ENCODE data around the gene LCTL. TPM values are rescaled to one million over a fixed set of nuclear protein-coding genes. Genes with fewer than 3 reads are reported as not detected.

The LCTL gene
- total RNA-seq, 2 donors from 2014 or later = 0.51 to 0.77 TPM

DNA sequence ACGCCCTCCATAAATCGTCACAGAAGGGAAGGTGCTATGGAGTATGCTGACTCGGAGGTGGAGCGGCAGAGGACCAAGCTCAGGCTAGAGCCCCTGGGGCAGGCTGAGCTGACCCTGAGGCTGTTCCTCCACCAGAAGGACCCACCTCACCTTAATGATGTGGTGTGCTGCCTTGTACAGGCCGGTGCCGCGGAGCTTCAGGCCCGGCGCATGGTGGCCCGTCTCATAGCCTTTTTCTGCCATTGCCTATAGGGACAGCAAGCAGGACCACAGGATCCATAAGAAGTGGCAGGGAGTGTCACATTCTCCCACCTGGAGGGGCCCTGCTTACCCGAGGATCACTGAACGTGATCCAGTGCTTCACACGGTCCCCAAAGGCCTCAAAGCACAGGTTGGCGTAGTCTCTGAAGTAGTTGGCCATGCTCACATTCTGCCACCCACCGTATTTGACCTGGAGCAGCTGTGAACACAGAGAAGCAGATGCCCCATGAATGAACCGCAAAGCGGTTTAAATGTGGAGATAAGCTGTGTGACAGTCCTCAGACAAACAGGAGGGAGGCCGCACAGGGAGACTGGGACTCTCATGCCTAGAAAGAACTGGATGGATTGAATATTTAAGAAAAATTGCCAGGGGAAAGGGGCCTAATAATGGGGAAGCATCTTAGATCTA lies 4.8 kb downstream of the LCTL start:
- TF ChIP-seq, protein P1, sequence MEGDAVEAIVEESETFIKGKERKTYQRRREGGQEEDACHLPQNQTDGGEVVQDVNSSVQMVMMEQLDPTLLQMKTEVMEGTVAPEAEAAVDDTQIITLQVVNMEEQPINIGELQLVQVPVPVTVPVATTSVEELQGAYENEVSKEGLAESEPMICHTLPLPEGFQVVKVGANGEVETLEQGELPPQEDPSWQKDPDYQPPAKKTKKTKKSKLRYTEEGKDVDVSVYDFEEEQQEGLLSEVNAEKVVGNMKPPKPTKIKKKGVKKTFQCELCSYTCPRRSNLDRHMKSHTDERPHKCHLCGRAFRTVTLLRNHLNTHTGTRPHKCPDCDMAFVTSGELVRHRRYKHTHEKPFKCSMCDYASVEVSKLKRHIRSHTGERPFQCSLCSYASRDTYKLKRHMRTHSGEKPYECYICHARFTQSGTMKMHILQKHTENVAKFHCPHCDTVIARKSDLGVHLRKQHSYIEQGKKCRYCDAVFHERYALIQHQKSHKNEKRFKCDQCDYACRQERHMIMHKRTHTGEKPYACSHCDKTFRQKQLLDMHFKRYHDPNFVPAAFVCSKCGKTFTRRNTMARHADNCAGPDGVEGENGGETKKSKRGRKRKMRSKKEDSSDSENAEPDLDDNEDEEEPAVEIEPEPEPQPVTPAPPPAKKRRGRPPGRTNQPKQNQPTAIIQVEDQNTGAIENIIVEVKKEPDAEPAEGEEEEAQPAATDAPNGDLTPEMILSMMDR (conservative IDR thresholded peaks at IDR 0.05) = no peak
- no peaks in the 10 kb centered on the region for H3K9me3 Mint-ChIP-seq
- peaks cover 3% of the 10 kb centered on the region for H3K4me1 ChIP-seq (ENCODE audit: control insufficient read depth, insufficient read depth, low read length)
- no peak for DNase-seq
- no peak overlapping the region for H3K4me3 ChIP-seq (ENCODE audit: low read length)
- no peak overlapping the region for H3K4me3 Mint-ChIP-seq
- H3K27me3 ChIP-seq (ENCODE audit: control insufficient read depth, insufficient read depth, low read length, poor library complexity, severe bottlenecking) = no peaks in the 10 kb centered on the region
- H3K36me3 ChIP-seq (ENCODE audit: control insufficient read depth, insufficient read depth, low read length) = no peaks in the 10 kb centered on the region
- H3K9me3 ChIP-seq (ENCODE audit: control insufficient read depth, low read length) = peaks cover under 1% of the 10 kb centered on the region
- no peaks in the 10 kb centered on the region for H3K36me3 Mint-ChIP-seq (ENCODE audit: low read depth)
- H3K27ac Mint-ChIP-seq = no peak overlapping the region
- WGBS, 2 experiments (ENCODE audit: insufficient coverage in 1 of 2, insufficient read length in 1 of 2) = 93 to 99% methylated on average over 14 to 18 of the region's 18 CpGs
- H3K9ac ChIP-seq (ENCODE audit: extremely low read depth, low read length, poor library complexity, severe bottlenecking) = no peak overlapping the region
- no peak overlapping the region for H3K27ac ChIP-seq (ENCODE audit: low read depth, low read length)
- H3K4me1 Mint-ChIP-seq = peaks cover 2% of the 10 kb centered on the region
- H3K27me3 Mint-ChIP-seq (ENCODE audit: insufficient read depth) = no peaks in the 10 kb centered on the region

DNA sequence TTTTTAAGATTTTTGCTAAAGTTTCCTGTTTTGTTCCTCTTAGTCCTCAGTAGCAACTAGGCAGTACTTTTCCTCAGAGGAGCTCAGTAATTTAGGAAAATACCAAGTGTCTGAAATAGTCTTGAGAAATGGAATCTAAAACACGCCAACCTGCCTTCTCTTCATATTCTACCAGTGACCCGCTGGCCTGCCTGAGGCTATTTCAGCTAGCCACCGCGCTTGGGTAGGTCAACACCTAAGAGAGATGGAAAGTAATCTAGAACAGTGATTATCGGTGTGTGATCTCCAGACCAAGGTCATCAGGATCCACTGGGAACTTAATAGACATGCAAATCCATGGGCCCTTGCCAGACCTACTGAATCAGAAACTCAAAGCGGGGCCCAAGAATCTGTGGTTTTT lies 7.5 kb downstream of the LCTL start:
- TF ChIP-seq, protein P1 (conservative IDR thresholded peaks at IDR 0.05) = no peak
- no peaks in the 10 kb centered on the region for H3K36me3 ChIP-seq (ENCODE audit: control insufficient read depth, insufficient read depth, low read length)
- Mint-ChIP-seq H3K27ac (no peak overlapping the region), H3K9me3 (peaks cover 4% of the 10 kb centered on the region), H3K4me3 (no peak overlapping the region), H3K36me3 (ENCODE audit: low read depth) (peaks cover 5% of the 10 kb centered on the region), H3K27me3 (ENCODE audit: insufficient read depth) (no peaks in the 10 kb centered on the region), H3K4me1 (no peaks in the 10 kb centered on the region)
- no peak overlapping the region for H3K9ac ChIP-seq (ENCODE audit: extremely low read depth, low read length, poor library complexity, severe bottlenecking)
- WGBS, 2 experiments (ENCODE audit: insufficient coverage in 1 of 2, insufficient read length in 1 of 2) = 83 to 100% methylated on average over 4 to 6 of the region's 6 CpGs
- H3K9me3 ChIP-seq (ENCODE audit: control insufficient read depth, low read length) = peaks cover 6% of the 10 kb centered on the region
- H3K27me3 ChIP-seq (ENCODE audit: control insufficient read depth, insufficient read depth, low read length, poor library complexity, severe bottlenecking) = no peaks in the 10 kb centered on the region
- no peaks in the 10 kb centered on the region for H3K4me1 ChIP-seq (ENCODE audit: control insufficient read depth, insufficient read depth, low read length)
- H3K27ac ChIP-seq (ENCODE audit: low read depth, low read length) = no peak overlapping the region
- DNase-seq = no peak
- no peak overlapping the region for H3K4me3 ChIP-seq (ENCODE audit: low read length)

DNA sequence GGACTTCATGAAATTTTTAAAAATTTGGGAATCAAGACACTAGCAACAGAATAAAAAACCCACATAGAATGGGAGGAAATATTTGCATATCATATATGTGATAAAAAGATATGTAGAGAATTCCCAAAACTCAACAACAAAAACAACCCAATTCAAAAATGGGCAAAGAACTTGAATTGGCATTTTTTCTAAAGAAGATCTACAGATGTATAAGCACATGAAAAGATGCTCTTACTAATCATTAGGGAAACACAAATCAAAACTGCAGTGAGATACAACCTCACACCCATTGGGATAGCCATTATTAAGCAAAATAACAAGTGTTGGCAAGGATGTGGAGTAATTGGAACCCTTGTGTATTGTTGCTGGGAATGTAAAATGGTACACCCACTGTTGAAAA lies 10.1 kb downstream of the LCTL start:
- Histone ChIP-seq H3K27ac (ENCODE audit: low read depth, low read length) (no peak overlapping the region), H3K36me3 (ENCODE audit: control insufficient read depth, insufficient read depth, low read length) (peaks cover 4% of the 10 kb centered on the region), H3K4me3 (ENCODE audit: low read length) (no peak overlapping the region), H3K9me3 (ENCODE audit: control insufficient read depth, low read length) (peaks cover 6% of the 10 kb centered on the region), H3K27me3 (ENCODE audit: control insufficient read depth, insufficient read depth, low read length, poor library complexity, severe bottlenecking) (no peaks in the 10 kb centered on the region), H3K9ac (ENCODE audit: extremely low read depth, low read length, poor library complexity, severe bottlenecking) (no peak overlapping the region), H3K4me1 (ENCODE audit: control insufficient read depth, insufficient read depth, low read length) (no peaks in the 10 kb centered on the region)
- H3K4me1 Mint-ChIP-seq = no peaks in the 10 kb centered on the region
- TF ChIP-seq, protein P1 (conservative IDR thresholded peaks at IDR 0.05) = no peak
- H3K4me3 Mint-ChIP-seq = no peak overlapping the region
- no peak overlapping the region for H3K27ac Mint-ChIP-seq
- no peak for DNase-seq
- peaks cover 17% of the 10 kb centered on the region for H3K36me3 Mint-ChIP-seq (ENCODE audit: low read depth)
- peaks cover 4% of the 10 kb centered on the region for H3K9me3 Mint-ChIP-seq
- no peaks in the 10 kb centered on the region for H3K27me3 Mint-ChIP-seq (ENCODE audit: insufficient read depth)

Measured in endodermal cell (in vitro differentiated cells).